Prostate gland (tissue), 2 donors: ENCODE measurements around the gene CREB3L1. TPM values are rescaled to one million over a fixed set of nuclear protein-coding genes. Genes with fewer than 3 reads are reported as not detected.

Source experiments
- DNase-seq: peaks from one replicate; pipeline ENCODE4 v3.0.0-alpha.2; 2019; ENCODE audit warnings: low spot score
- H3K27ac ChIP-seq, 2 donors: fragments of 200-600 bp; sonication (generic); 2 replicates each; pipeline ENCODE4 v1.5.1; 2017 to 2019
- H3K27me3 ChIP-seq: fragments of 200-600 bp; sonication (generic); replicated peaks from 2 replicates; pipeline ENCODE4 v1.5.1; 2019; ENCODE audit not compliant: insufficient read depth
- H3K36me3 ChIP-seq, 2 donors: fragments of 200-600 bp; sonication (generic); 1 replicate in 1 of 2; 2 replicates in 1 of 2; pipeline versions ENCODE4 v1.5.1 to v1.8.1; 2017 to 2019
- H3K4me1 ChIP-seq: fragments of 200-600 bp; sonication (generic); replicated peaks from 2 replicates; pipeline ENCODE4 v1.5.1; 2019
- H3K4me3 ChIP-seq, 2 donors: fragments of 200-600 bp; sonication (generic); 2 replicates each; pipeline ENCODE4 v1.5.1; 2017 to 2019
- H3K9me3 ChIP-seq: fragments of 200-600 bp; sonication (generic); 2 replicates; pipeline ENCODE4 v1.5.1; 2017
- CTCF ChIP-seq, 4 experiments: fragments of 200-600 bp in 2 of 4; fragments of 450-650 bp in 2 of 4; sonication (generic) in 2 of 4; IDR thresholded peaks; 1 replicate in 3 of 4; 2 replicates in 1 of 4; pipeline ENCODE4 v1.5.1; 2016 to 2019; ENCODE audit warnings: antibody characterized with exemption in 4 of 4, mild to moderate bottlenecking in 2 of 4, moderate library complexity in 2 of 4
- POLR2A ChIP-seq: fragments of 450-650 bp; IDR thresholded peaks from one replicate; pipeline ENCODE4 v1.6.1; 2016; ENCODE audit warnings: antibody characterized with exemption, mild to moderate bottlenecking
- POLR2AphosphoS5 ChIP-seq: sonication (generic); formaldehyde crosslinking; IDR thresholded peaks from one replicate; pipeline ENCODE4 v1.6.1; 2017; ENCODE audit warnings: antibody characterized with exemption
- WGBS: methylation state at CpG from one replicate; pipeline ENCODE4 v1.1.5; 2018; 5-methylcytosine and 5-hydroxymethylcytosine counted together
- intact Hi-C: fragments of 100-400 bp; cut with DNase I; formaldehyde crosslinking; loops from one replicate; pipeline ENCODE4 v1.14.2; 2022
- total RNA-seq, 2 donors: library from RNA; depleted of rRNA; stranded (reverse); fragments of >200 nt; gene quantifications; one replicate each; pipeline ENCODE4 v1.1.0, GENCODE V29; 2016

Gene CREB3L1
- total RNA-seq, 2 donors from 2014 or later, result 41.0 to 47.0 TPM

GRCh38 chr11:46321757-46322156, 44.3 kb downstream of the CREB3L1 start:
- H3K27ac ChIP-seq, result no peak overlapping the region
- no peak overlapping the region for H3K4me3 ChIP-seq
- no peaks in the 10 kb centered on the region for H3K4me1 ChIP-seq
- H3K9me3 ChIP-seq, result no peaks in the 10 kb centered on the region
- no peak for DNase-seq
- no peaks in the 10 kb centered on the region for H3K27me3 ChIP-seq
- intact Hi-C loops, result no loop called here
- WGBS, result 66% methylated on average over 2 of the region's 2 CpGs
- peaks cover 0 to 5% of the 10 kb centered on the region in 2 donors for H3K36me3 ChIP-seq
- TF ChIP-seq POLR2AphosphoS5 (no peak), POLR2A (no peak), CTCF (IDR thresholded peaks at IDR 0.05) (no peak)

GRCh38 chr11:46322759-46323158, 45.3 kb downstream of the CREB3L1 start:
- H3K36me3 ChIP-seq, result no peaks in the 10 kb centered on the region
- WGBS, result 78% methylated on average over 6 of the region's 6 CpGs
- no peaks in the 10 kb centered on the region for H3K27me3 ChIP-seq
- no peak for DNase-seq
- H3K4me1 ChIP-seq, result no peaks in the 10 kb centered on the region
- no peak overlapping the region for H3K27ac ChIP-seq
- intact Hi-C loops, result no loop called here
- no peak overlapping the region for H3K4me3 ChIP-seq
- H3K9me3 ChIP-seq, result no peaks in the 10 kb centered on the region
- TF ChIP-seq POLR2A (no peak), POLR2AphosphoS5 (no peak), CTCF (IDR thresholded peaks at IDR 0.05) (peak in 2 of 4 experiments; percentile 7 to 11)

- intact Hi-C loops, result no loop called here
- Histone ChIP-seq H3K36me3 (no peaks in the 10 kb centered on the region), H3K27me3 (no peaks in the 10 kb centered on the region), H3K4me1 (no peaks in the 10 kb centered on the region), H3K4me3 (no peak overlapping the region), H3K9me3 (no peaks in the 10 kb centered on the region), H3K27ac (no peak overlapping the region)
- 93% methylated on average over 10 of the region's 10 CpGs for WGBS
- no peak for TF ChIP-seq CTCF (IDR thresholded peaks at IDR 0.05)
- TF ChIP-seq POLR2AphosphoS5, result no peak
- TF ChIP-seq POLR2A, result no peak
- DNase-seq, result no peak
Measured at GRCh38 chr11:46326813-46327416, 49.5 kb downstream of the CREB3L1 start.

GRCh38 chr11:46327829-46328228, 50.4 kb downstream of the CREB3L1 start:
- no peaks in the 10 kb centered on the region for H3K36me3 ChIP-seq
- intact Hi-C loops, result no loop called here
- H3K4me1 ChIP-seq, result no peaks in the 10 kb centered on the region
- H3K4me3 ChIP-seq, result no peak overlapping the region
- TF ChIP-seq CTCF (IDR thresholded peaks at IDR 0.05), result no peak
- no peak for TF ChIP-seq POLR2A
- no peak for TF ChIP-seq POLR2AphosphoS5
- WGBS, result 54% methylated on average over 8 of the region's 8 CpGs
- no peak for DNase-seq
- H3K27ac ChIP-seq, result no peak overlapping the region
- H3K27me3 ChIP-seq, result no peaks in the 10 kb centered on the region
- no peaks in the 10 kb centered on the region for H3K9me3 ChIP-seq

GRCh38 chr11:46330154-46330553, 52.7 kb downstream of the CREB3L1 start:
- TF ChIP-seq CTCF (IDR thresholded peaks at IDR 0.05) (no peak), POLR2A (no peak), POLR2AphosphoS5 (no peak)
- no peak for DNase-seq
- 78% methylated on average over 5 of the region's 5 CpGs for WGBS

More at GRCh38 chr11:46330154-46330553, 52.7 kb downstream of the CREB3L1 start:
- Histone ChIP-seq H3K4me1 (no peaks in the 10 kb centered on the region), H3K9me3 (no peaks in the 10 kb centered on the region), H3K27me3 (no peaks in the 10 kb centered on the region), H3K36me3 (no peaks in the 10 kb centered on the region), H3K27ac (no peak overlapping the region), H3K4me3 (no peak overlapping the region)
- intact Hi-C loops, result loop anchor here (10.0 kb wide), 1 partner anchor 205 kb away; the partner anchor contains the start of gene PHF21A
